Endothelial cell of umbilical vein (primary cell): Measurements from ENCODE around the gene OVCH2. TPM values are rescaled to one million over a fixed set of nuclear protein-coding genes. Genes with fewer than 3 reads are reported as not detected.

Source experiments
- BruUV-seq: library from RNA; stranded (reverse); fragments of 400-500 nt; replicated peaks from 2 replicates; lab custom pipeline; 2021; lab: Mats Ljungman, UMichigan
- CTCF ChIA-PET: fragments of 300-600, 350-600 bp; sonication (Branson Sonifier 250); formaldehyde crosslinking; loops from one replicate; lab custom pipeline; 2021; ENCODE audit warnings: antibody characterized with exemption, inconsistent platforms; lab: Charles Lee
- POLR2A ChIA-PET: fragments of 300-600, 350-600 bp; sonication (Branson Sonifier 250); formaldehyde crosslinking; loops from one replicate; lab custom pipeline; 2021; ENCODE audit warnings: antibody characterized with exemption, inconsistent platforms; lab: Charles Lee
- DNase-seq: peaks from one replicate; pipeline ENCODE4 v3.0.0-alpha.2; 2011; ENCODE audit warnings: low read depth, low spot score
- FAIRE-seq: peaks from 2 replicates; lab custom pipeline; 2011; peaks lifted over from hg19 to GRCh38; lab: Jason Lieb, UNC
- H2AFZ ChIP-seq: 2 replicates; pipeline ENCODE4 v1.6.0; 2012; ENCODE audit warnings: low read depth, low read length, control low read depth, inconsistent platforms
- H3K27ac ChIP-seq: 2 replicates; pipeline ENCODE4 v1.5.1; 2011; ENCODE audit warnings: low read depth, mild to moderate bottlenecking, control low read depth, low read length, moderate library complexity; ENCODE audit not compliant: insufficient read depth
- H3K27me3 ChIP-seq, 2 experiments: 2 replicates each; pipeline versions ENCODE4 v1.6.0 to v1.6.1; 2011; ENCODE audit warnings: low read length in 2 of 2, mixed read lengths in 1 of 2; ENCODE audit not compliant: control insufficient read depth in 2 of 2, insufficient read depth in 2 of 2
- H3K36me3 ChIP-seq, 2 experiments: 2 replicates in 1 of 2; 3 replicates in 1 of 2; pipeline ENCODE4 v1.5.1; 2011; ENCODE audit warnings: low read length in 2 of 2, mild to moderate bottlenecking in 1 of 2, moderate library complexity in 1 of 2; ENCODE audit not compliant: control insufficient read depth in 2 of 2, insufficient read depth in 2 of 2; ENCODE audit errors: extremely low read depth in 1 of 2
- H3K4me1 ChIP-seq: 3 replicates; pipeline ENCODE4 v1.5.1; 2011; ENCODE audit warnings: mild to moderate bottlenecking, low read length; ENCODE audit not compliant: control insufficient read depth, insufficient read depth; ENCODE audit errors: extremely low read depth
- H3K4me2 ChIP-seq: 2 replicates; pipeline ENCODE4 v1.6.1; 2011; ENCODE audit warnings: low read length, control low read depth, mixed read lengths; ENCODE audit not compliant: insufficient read depth
- H3K4me3 ChIP-seq, 3 experiments: fragments of 200-600 bp in 1 of 3; sonication (generic), shearing (Covaris generic) in 1 of 3; replicated peaks in 1 of 3; 2 replicates each; pipeline ENCODE4 v1.5.1; 2011 to 2016; ENCODE audit warnings: control low read depth in 3 of 3, low read length in 3 of 3, mild to moderate bottlenecking in 2 of 3, inconsistent platforms in 1 of 3, low read depth in 1 of 3, moderate library complexity in 1 of 3; ENCODE audit not compliant: insufficient read depth in 1 of 3
- H3K79me2 ChIP-seq: 2 replicates; pipeline ENCODE4 v1.6.0; 2012; ENCODE audit warnings: low read length, inconsistent platforms; ENCODE audit not compliant: control insufficient read depth, insufficient read depth
- H3K9ac ChIP-seq: replicated peaks from 2 replicates; pipeline ENCODE3; 2011; ENCODE audit warnings: low read length, control low read depth; ENCODE audit not compliant: insufficient read depth; ENCODE audit errors: extremely low read depth
- H3K9me1 ChIP-seq: replicated peaks from 3 replicates; pipeline ENCODE4 v1.6.0; 2011; ENCODE audit warnings: mild to moderate bottlenecking, low read length; ENCODE audit not compliant: control insufficient read depth, insufficient read depth; ENCODE audit errors: extremely low read depth
- H3K9me3 ChIP-seq: replicated peaks from 2 replicates; pipeline ENCODE4 v1.5.1; 2012; ENCODE audit warnings: low read length, inconsistent platforms; ENCODE audit not compliant: control insufficient read depth, insufficient read depth
- H4K20me1 ChIP-seq: replicated peaks from 2 replicates; pipeline ENCODE3; 2011; ENCODE audit warnings: mild to moderate bottlenecking, low read length; ENCODE audit not compliant: control insufficient read depth, insufficient read depth; ENCODE audit errors: extremely low read depth
- EZH2 ChIP-seq: IDR thresholded peaks from 2 replicates; pipeline ENCODE4 v1.6.1; 2012; ENCODE audit warnings: borderline replicate concordance, low read depth, mild to moderate bottlenecking, moderate library complexity, low read length, inconsistent platforms; ENCODE audit not compliant: severe bottlenecking
- FOS ChIP-seq: IDR thresholded peaks from 2 replicates; pipeline ENCODE4 v1.6.1; 2011; ENCODE audit warnings: mild to moderate bottlenecking, low read length, moderate library complexity, borderline replicate concordance; ENCODE audit not compliant: insufficient read depth
- GATA2 ChIP-seq: IDR thresholded peaks from 2 replicates; pipeline ENCODE4 v1.7.0; 2011; ENCODE audit warnings: low read depth, mild to moderate bottlenecking, moderate library complexity, mixed read lengths, low read length; ENCODE audit not compliant: insufficient read length, insufficient read depth
- JUN ChIP-seq: IDR thresholded peaks from 2 replicates; pipeline ENCODE4 v1.6.1; 2011; ENCODE audit warnings: borderline replicate concordance, low read depth; ENCODE audit not compliant: insufficient read length, insufficient read depth
- MYC ChIP-seq: IDR thresholded peaks from one replicate; pipeline ENCODE4 v1.6.1; 2011; ENCODE audit warnings: mild to moderate bottlenecking, low read depth, low read length
- POLR2A ChIP-seq: IDR thresholded peaks from 2 replicates; pipeline ENCODE4 v1.6.1; 2012; ENCODE audit warnings: low read depth, mild to moderate bottlenecking, control low read depth, low read length
- POLR2AphosphoS5 ChIP-seq: IDR thresholded peaks from 2 replicates; pipeline ENCODE4 v1.6.1; 2012; ENCODE audit warnings: low read depth, mild to moderate bottlenecking, control low read depth, low read length, moderate library complexity; ENCODE audit not compliant: insufficient read depth
- dilution Hi-C: fragments of 300-500 bp; cut with MboI; formaldehyde crosslinking; loops from one replicate; pipeline ENCODE4 v1.15.0; 2019; ENCODE audit warnings: low sequenced_read_pairs; ENCODE audit not compliant: extremely low pct_ligation_motif_present
- intact Hi-C: fragments of 100-400 bp; cut with micrococcal nuclease; formaldehyde crosslinking; loops from one replicate; pipeline ENCODE4 v1.10.0; 2022
- polyA plus RNA-seq, 4 experiments: library from polyadenylated mRNA; depleted of rRNA in 3 of 4; stranded (reverse) in 3 of 4; unstranded in 1 of 4; fragments of >200 nt; gene quantifications; 2 replicates each; pipeline versions ENCODE4 v1.2.1 to v1.2.3, GENCODE V29; 2011 to 2012; ENCODE audit warnings: missing spikeins in 1 of 4
- total RNA-seq: library from RNA; stranded (reverse); gene quantifications from 2 replicates; pipeline ENCODE4 v1.2.3, GENCODE V29; 2021
- TF ChIP-seq, protein P1 (sequence below): IDR thresholded peaks from 2 replicates; pipeline ENCODE4 v1.6.1; 2011; ENCODE audit not compliant: insufficient read depth, insufficient read length
- TF ChIP-seq, protein P2 (sequence below), 2 donors: IDR thresholded peaks; 1 replicate in 1 of 2; 2 replicates in 1 of 2; pipeline ENCODE4 v1.5.1; 2011; ENCODE audit warnings: low read length in 2 of 2, mild to moderate bottlenecking in 2 of 2, moderate library complexity in 2 of 2, control low read depth in 1 of 2, inconsistent platforms in 1 of 2, low read depth in 1 of 2; ENCODE audit not compliant: insufficient read depth in 1 of 2; ENCODE audit errors: extremely low read depth in 1 of 2

Gene OVCH2
- total and polyA plus RNA-seq, 2 donors (not counting 3 experiments of a cell fraction or from before 2014, with no cell fraction given): not detected

- Histone ChIP-seq H3K4me3 (no peak overlapping the region), H3K9ac (no peak overlapping the region), H3K36me3 (no peaks in the 10 kb centered on the region), H3K4me2 (no peak overlapping the region), H3K4me1 (peaks cover 4% of the 10 kb centered on the region), H3K27me3 (peaks cover 0 to 4% of the 10 kb centered on the region in 2 experiments), H4K20me1 (no peaks in the 10 kb centered on the region), H3K9me3 (no peaks in the 10 kb centered on the region), H3K9me1 (no peaks in the 10 kb centered on the region), H3K27ac (no peak overlapping the region), H2AFZ (no peak overlapping the region), H3K79me2 (no peaks in the 10 kb centered on the region)
- CTCF ChIA-PET: interaction anchor here (0.7 to 9.7 kb wide), 5 partner anchors 15 to 319 kb away, joined by 3 to 225 read pairs (median 5); no protein-coding TSS in a partner anchor
- no peak for FAIRE-seq
- intact Hi-C loops (loop anchor here (5.0 kb wide), 1 partner anchor 315 kb away; the partner anchor contains the start of gene EIF3F), dilution Hi-C loops (no loop called here)
- no peak for TF ChIP-seq POLR2A
- TF ChIP-seq EZH2: no peak
- TF ChIP-seq MYC: no peak
- TF ChIP-seq, protein P1, sequence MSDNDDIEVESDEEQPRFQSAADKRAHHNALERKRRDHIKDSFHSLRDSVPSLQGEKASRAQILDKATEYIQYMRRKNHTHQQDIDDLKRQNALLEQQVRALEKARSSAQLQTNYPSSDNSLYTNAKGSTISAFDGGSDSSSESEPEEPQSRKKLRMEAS: no peak
- TF ChIP-seq FOS: no peak
- TF ChIP-seq GATA2: no peak
- TF ChIP-seq POLR2AphosphoS5: no peak
- no peak for TF ChIP-seq JUN
- TF ChIP-seq, protein P2, sequence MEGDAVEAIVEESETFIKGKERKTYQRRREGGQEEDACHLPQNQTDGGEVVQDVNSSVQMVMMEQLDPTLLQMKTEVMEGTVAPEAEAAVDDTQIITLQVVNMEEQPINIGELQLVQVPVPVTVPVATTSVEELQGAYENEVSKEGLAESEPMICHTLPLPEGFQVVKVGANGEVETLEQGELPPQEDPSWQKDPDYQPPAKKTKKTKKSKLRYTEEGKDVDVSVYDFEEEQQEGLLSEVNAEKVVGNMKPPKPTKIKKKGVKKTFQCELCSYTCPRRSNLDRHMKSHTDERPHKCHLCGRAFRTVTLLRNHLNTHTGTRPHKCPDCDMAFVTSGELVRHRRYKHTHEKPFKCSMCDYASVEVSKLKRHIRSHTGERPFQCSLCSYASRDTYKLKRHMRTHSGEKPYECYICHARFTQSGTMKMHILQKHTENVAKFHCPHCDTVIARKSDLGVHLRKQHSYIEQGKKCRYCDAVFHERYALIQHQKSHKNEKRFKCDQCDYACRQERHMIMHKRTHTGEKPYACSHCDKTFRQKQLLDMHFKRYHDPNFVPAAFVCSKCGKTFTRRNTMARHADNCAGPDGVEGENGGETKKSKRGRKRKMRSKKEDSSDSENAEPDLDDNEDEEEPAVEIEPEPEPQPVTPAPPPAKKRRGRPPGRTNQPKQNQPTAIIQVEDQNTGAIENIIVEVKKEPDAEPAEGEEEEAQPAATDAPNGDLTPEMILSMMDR (IDR thresholded peaks at IDR 0.05; ENCODE audit: extremely low read depth in 1 of 2, insufficient read depth in 1 of 2, low read depth in 1 of 2, low read length in 2 of 2): no peak
- POLR2A ChIA-PET: no interaction called here
- no peak for DNase-seq
- no TSS peak for BruUV-seq
Measured at GRCh38 chr11:7672276-7672959, 33.9 kb downstream of the OVCH2 start.
